ENCODE measurements around the gene IL1R1. TPM values are rescaled to one million over a fixed set of nuclear protein-coding genes. Genes with fewer than 3 reads are reported as not detected.

Gene IL1R1
- total and polyA plus RNA-seq, 10 donors, result 7.6 to 163 (median 73.3) TPM

GRCh38 chr2:102109016-102109415 lies 33.5 kb upstream of the IL1R1 start:
- intact Hi-C loops (cut with DNase I; ENCODE audit: low total_unique reads), result no loop called here
- no peaks in the 10 kb centered on the region for H3K9me3 ChIP-seq
- no peak overlapping the region for H3K27ac ChIP-seq
- 82 to 96% (median 93%) methylated on average over 5 of the region's 5 CpGs for WGBS, 5 donors
- peaks cover 0 to 19% (median 0%) of the 10 kb centered on the region in 6 donors for H3K36me3 ChIP-seq
- no peak for DNase-seq
- TF ChIP-seq POLR2A (IDR thresholded peaks at IDR 0.05) (no peak), POLR2AphosphoS5 (IDR thresholded peaks at IDR 0.05) (no peak), CTCF (IDR thresholded peaks at IDR 0.05 in 8 of 11, conservative IDR thresholded peaks at IDR 0.05 in 3 of 11) (no peak)
- no peak overlapping the region for H3K4me3 ChIP-seq
- peaks cover 0 to 22% (median 9%) of the 10 kb centered on the region in 6 donors for H3K4me1 ChIP-seq
- H3K27me3 ChIP-seq (replicated peaks in 1 of 7), result peaks cover 0 to 7% (median 0%) of the 10 kb centered on the region in 7 donors

GRCh38 chr2:102110171-102110570 lies 32.4 kb upstream of the IL1R1 start:
- Histone ChIP-seq H3K27ac (no peak overlapping the region), H3K9me3 (no peaks in the 10 kb centered on the region), H3K4me1 (peaks cover 0 to 17% (median under 1%) of the 10 kb centered on the region in 6 donors), H3K4me3 (no peak overlapping the region), H3K36me3 (peaks cover 0 to 19% (median 0%) of the 10 kb centered on the region in 6 donors), H3K27me3 (replicated peaks in 1 of 7) (peaks cover 0 to 4% (median 0%) of the 10 kb centered on the region in 7 donors)
- intact Hi-C loops (cut with DNase I; ENCODE audit: low total_unique reads), result no loop called here
- 62 to 78% (median 68%) methylated on average over 5 of the region's 5 CpGs for WGBS, 5 donors
- no peak for TF ChIP-seq POLR2A (IDR thresholded peaks at IDR 0.05)
- no peak for TF ChIP-seq CTCF (IDR thresholded peaks at IDR 0.05 in 8 of 11, conservative IDR thresholded peaks at IDR 0.05 in 3 of 11)
- TF ChIP-seq POLR2AphosphoS5 (IDR thresholded peaks at IDR 0.05), result no peak
- DNase-seq, result no peak

- 75 to 94% (median 82%) methylated on average over 13 of the region's 13 CpGs for WGBS, 5 donors
- peaks cover 0 to 19% (median 0%) of the 10 kb centered on the region in 6 donors for H3K4me1 ChIP-seq
- intact Hi-C loops (cut with DNase I; ENCODE audit: low total_unique reads), result no loop called here
- H3K36me3 ChIP-seq, result peaks cover 0 to 19% (median 0%) of the 10 kb centered on the region in 6 donors
- TF ChIP-seq POLR2A (IDR thresholded peaks at IDR 0.05), result no peak
- no peak for TF ChIP-seq POLR2AphosphoS5 (IDR thresholded peaks at IDR 0.05)
- no peak for TF ChIP-seq CTCF (IDR thresholded peaks at IDR 0.05 in 8 of 11, conservative IDR thresholded peaks at IDR 0.05 in 3 of 11)
- DNase-seq, result no peak
- H3K4me3 ChIP-seq, result no peak overlapping the region
- no peak overlapping the region for H3K27ac ChIP-seq
- no peaks in the 10 kb centered on the region for H3K9me3 ChIP-seq
- peaks cover 0 to 4% (median 0%) of the 10 kb centered on the region in 7 donors for H3K27me3 ChIP-seq (replicated peaks in 1 of 7)
Observed at GRCh38 chr2:102110596-102111334, 31.8 kb upstream of the IL1R1 start.

- WGBS, 5 donors, result 79 to 96% (median 91%) methylated on average over 2 of the region's 2 CpGs
- intact Hi-C loops (cut with DNase I; ENCODE audit: low total_unique reads), result no loop called here
- H3K4me1 ChIP-seq, result peaks cover 0 to 28% (median 0%) of the 10 kb centered on the region in 6 donors
Observed at GRCh38 chr2:102111823-102112222, 30.7 kb upstream of the IL1R1 start.

More at GRCh38 chr2:102111823-102112222, 30.7 kb upstream of the IL1R1 start:
- Histone ChIP-seq H3K27ac (no peak overlapping the region), H3K27me3 (replicated peaks in 1 of 7) (peaks cover 0 to 4% (median 0%) of the 10 kb centered on the region in 7 donors), H3K9me3 (no peaks in the 10 kb centered on the region), H3K36me3 (peaks cover 0 to 19% (median 0%) of the 10 kb centered on the region in 6 donors), H3K4me3 (no peak overlapping the region)
- no peak for DNase-seq
- TF ChIP-seq POLR2A (IDR thresholded peaks at IDR 0.05) (no peak), CTCF (IDR thresholded peaks at IDR 0.05 in 8 of 11, conservative IDR thresholded peaks at IDR 0.05 in 3 of 11) (no peak), POLR2AphosphoS5 (IDR thresholded peaks at IDR 0.05) (no peak)

All from spleen (tissue), 11 donors.